GM06990 (cell line): ENCODE data around the gene C1orf174.

ENCODE experiments used
- DNase-seq: peaks from one replicate; pipeline ENCODE4 v3.0.0-alpha.2; 2011; ENCODE audit not compliant: insufficient read length; ENCODE audit errors: extremely low read depth
- H3K27me3 ChIP-seq: replicated peaks from 2 replicates; pipeline ENCODE4 v1.6.0; 2011; ENCODE audit warnings: low read length; ENCODE audit not compliant: control insufficient read depth, insufficient read depth
- H3K36me3 ChIP-seq: 2 replicates; pipeline ENCODE4 v1.5.1; 2011; ENCODE audit warnings: low read length; ENCODE audit not compliant: control insufficient read depth, insufficient read depth
- H3K4me3 ChIP-seq: replicated peaks from 2 replicates; pipeline ENCODE4 v1.5.1; 2011; ENCODE audit warnings: low read depth, mild to moderate bottlenecking, control low read depth, low read length
- CTCF ChIP-seq: IDR thresholded peaks from 2 replicates; pipeline ENCODE4 v1.5.1; 2011; ENCODE audit warnings: low read length, control low read depth, mild to moderate bottlenecking, inconsistent platforms; ENCODE audit not compliant: insufficient read depth, poor library complexity, severe bottlenecking

The C1orf174 gene

GRCh38 chr1:3943806-3944577 lies 43.9 kb upstream of the C1orf174 start:
- H3K36me3 ChIP-seq, result no peaks in the 10 kb centered on the region
- TF ChIP-seq CTCF, result no peak
- no peaks in the 10 kb centered on the region; the same call in 1 of the 2 replicates for H3K27me3 ChIP-seq
- H3K4me3 ChIP-seq, result no peak overlapping the region
- no peak for DNase-seq

- H3K36me3 ChIP-seq, result no peaks in the 10 kb centered on the region
- DNase-seq, result no peak
- H3K4me3 ChIP-seq, result no peak overlapping the region
- no peaks in the 10 kb centered on the region; the same call in 1 of the 2 replicates for H3K27me3 ChIP-seq
- TF ChIP-seq CTCF, result no peak
Measured at GRCh38 chr1:3943123-3943431, 43.0 kb upstream of the C1orf174 start.

GRCh38 chr1:3942416-3943122 lies 42.5 kb upstream of the C1orf174 start:
- TF ChIP-seq CTCF, result no peak
- DNase-seq, result no peak
- no peak overlapping the region for H3K4me3 ChIP-seq

GRCh38 chr1:3940754-3941345 lies 40.8 kb upstream of the C1orf174 start:
- no peaks in the 10 kb centered on the region for H3K36me3 ChIP-seq
- TF ChIP-seq CTCF, result no peak
- H3K4me3 ChIP-seq, result no peak overlapping the region
- no peak for DNase-seq
- no peaks in the 10 kb centered on the region; the same call in 1 of the 2 replicates for H3K27me3 ChIP-seq

More at GRCh38 chr1:3942416-3943122, 42.5 kb upstream of the C1orf174 start:
- no peaks in the 10 kb centered on the region for H3K36me3 ChIP-seq
- no peaks in the 10 kb centered on the region; the same call in 1 of the 2 replicates for H3K27me3 ChIP-seq

- TF ChIP-seq CTCF, result no peak
- no peak for DNase-seq
- Histone ChIP-seq H3K27me3 (no peaks in the 10 kb centered on the region; the same call in 1 of the 2 replicates), H3K4me3 (no peak overlapping the region), H3K36me3 (no peaks in the 10 kb centered on the region)
Measured at GRCh38 chr1:3940081-3940753, 40.1 kb upstream of the C1orf174 start.
